Suprapubic skin (tissue), 4 donors: ENCODE results near the gene SMG1.
"Not testable (repeated sequence)": the region's sequence is repeated elsewhere in the genome, so short reads cannot be mapped to it uniquely, and the experiment has no call there.

ENCODE experiments used
- EP300 ChIP-seq: sonication (generic); formaldehyde crosslinking; IDR thresholded peaks from one replicate; pipeline ENCODE4 v1.6.1; 2017; ENCODE audit warnings: antibody characterized with exemption
- POLR2A ChIP-seq, 2 donors: fragments of 450-650 bp; IDR thresholded peaks; one replicate each; pipeline ENCODE4 v1.6.1; 2017; ENCODE audit warnings: antibody characterized with exemption in 2 of 2, mild to moderate bottlenecking in 2 of 2, moderate library complexity in 2 of 2
- POLR2AphosphoS5 ChIP-seq, 3 donors: sonication (generic); formaldehyde crosslinking; IDR thresholded peaks; one replicate each; pipeline ENCODE4 v1.6.1; 2017; ENCODE audit warnings: antibody characterized with exemption in 3 of 3
- TF ChIP-seq, protein P1 (sequence below), 2 donors: fragments of 200-600 bp in 1 of 2; fragments of 450-650 bp in 1 of 2; sonication (generic) in 1 of 2; IDR thresholded peaks; one replicate each; pipeline ENCODE4 v1.5.1; 2016 to 2019; ENCODE audit warnings: antibody characterized with exemption in 2 of 2, mild to moderate bottlenecking in 1 of 2, moderate library complexity in 1 of 2

DNA sequence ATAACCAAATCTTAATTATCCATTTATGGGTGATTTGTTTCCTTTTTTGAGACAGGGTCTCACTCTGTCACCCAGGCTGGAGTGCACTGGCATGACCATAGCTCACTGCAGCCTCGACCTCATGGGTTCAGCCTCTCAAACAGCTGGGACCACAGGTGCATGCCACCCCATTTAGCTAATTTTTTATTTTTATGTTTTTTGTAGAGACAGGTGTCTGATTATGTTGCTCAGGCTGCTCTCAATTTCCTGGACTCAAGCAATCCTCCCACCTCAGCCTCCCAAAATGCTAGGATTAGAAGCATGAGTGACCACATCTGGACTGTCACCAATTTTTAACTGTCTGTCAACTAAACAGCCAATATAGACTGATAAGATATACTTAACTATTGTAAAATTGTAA is 25.0 kb downstream of the SMG1 start:
- TF ChIP-seq, protein P1, sequence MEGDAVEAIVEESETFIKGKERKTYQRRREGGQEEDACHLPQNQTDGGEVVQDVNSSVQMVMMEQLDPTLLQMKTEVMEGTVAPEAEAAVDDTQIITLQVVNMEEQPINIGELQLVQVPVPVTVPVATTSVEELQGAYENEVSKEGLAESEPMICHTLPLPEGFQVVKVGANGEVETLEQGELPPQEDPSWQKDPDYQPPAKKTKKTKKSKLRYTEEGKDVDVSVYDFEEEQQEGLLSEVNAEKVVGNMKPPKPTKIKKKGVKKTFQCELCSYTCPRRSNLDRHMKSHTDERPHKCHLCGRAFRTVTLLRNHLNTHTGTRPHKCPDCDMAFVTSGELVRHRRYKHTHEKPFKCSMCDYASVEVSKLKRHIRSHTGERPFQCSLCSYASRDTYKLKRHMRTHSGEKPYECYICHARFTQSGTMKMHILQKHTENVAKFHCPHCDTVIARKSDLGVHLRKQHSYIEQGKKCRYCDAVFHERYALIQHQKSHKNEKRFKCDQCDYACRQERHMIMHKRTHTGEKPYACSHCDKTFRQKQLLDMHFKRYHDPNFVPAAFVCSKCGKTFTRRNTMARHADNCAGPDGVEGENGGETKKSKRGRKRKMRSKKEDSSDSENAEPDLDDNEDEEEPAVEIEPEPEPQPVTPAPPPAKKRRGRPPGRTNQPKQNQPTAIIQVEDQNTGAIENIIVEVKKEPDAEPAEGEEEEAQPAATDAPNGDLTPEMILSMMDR (IDR thresholded peaks at IDR 0.05) = not testable (repeated sequence)
- not testable (repeated sequence) for TF ChIP-seq POLR2A (IDR thresholded peaks at IDR 0.05); EP300; POLR2AphosphoS5 (IDR thresholded peaks at IDR 0.05)
